NB4 (cell line): ENCODE measurements around the gene MATN1.

Source experiments
- DNase-seq: peaks from one replicate; pipeline ENCODE4 v3.0.0; 2010; ENCODE audit warnings: low read depth
- H3K4me3 ChIP-seq: one replicate; pipeline ENCODE4 v1.5.1; 2011; ENCODE audit warnings: mild to moderate bottlenecking, low read depth, low read length, moderate library complexity
- MYC ChIP-seq: IDR thresholded peaks from 2 replicates; pipeline ENCODE4 v1.6.1; 2011; ENCODE audit warnings: low read depth, low read length
- POLR2A ChIP-seq: IDR thresholded peaks from 2 replicates; pipeline ENCODE4 v1.6.1; 2011; ENCODE audit warnings: mild to moderate bottlenecking; ENCODE audit not compliant: insufficient read length; ENCODE audit errors: extremely low read depth
- TF ChIP-seq, protein P1 (sequence below): IDR thresholded peaks from 2 replicates; pipeline ENCODE4 v1.6.1; 2011; ENCODE audit warnings: low read depth, low read length
- TF ChIP-seq, protein P2 (sequence below): IDR thresholded peaks from one replicate; pipeline ENCODE4 v1.5.1; 2012; ENCODE audit warnings: low read depth, low read length

Gene MATN1

DNA sequence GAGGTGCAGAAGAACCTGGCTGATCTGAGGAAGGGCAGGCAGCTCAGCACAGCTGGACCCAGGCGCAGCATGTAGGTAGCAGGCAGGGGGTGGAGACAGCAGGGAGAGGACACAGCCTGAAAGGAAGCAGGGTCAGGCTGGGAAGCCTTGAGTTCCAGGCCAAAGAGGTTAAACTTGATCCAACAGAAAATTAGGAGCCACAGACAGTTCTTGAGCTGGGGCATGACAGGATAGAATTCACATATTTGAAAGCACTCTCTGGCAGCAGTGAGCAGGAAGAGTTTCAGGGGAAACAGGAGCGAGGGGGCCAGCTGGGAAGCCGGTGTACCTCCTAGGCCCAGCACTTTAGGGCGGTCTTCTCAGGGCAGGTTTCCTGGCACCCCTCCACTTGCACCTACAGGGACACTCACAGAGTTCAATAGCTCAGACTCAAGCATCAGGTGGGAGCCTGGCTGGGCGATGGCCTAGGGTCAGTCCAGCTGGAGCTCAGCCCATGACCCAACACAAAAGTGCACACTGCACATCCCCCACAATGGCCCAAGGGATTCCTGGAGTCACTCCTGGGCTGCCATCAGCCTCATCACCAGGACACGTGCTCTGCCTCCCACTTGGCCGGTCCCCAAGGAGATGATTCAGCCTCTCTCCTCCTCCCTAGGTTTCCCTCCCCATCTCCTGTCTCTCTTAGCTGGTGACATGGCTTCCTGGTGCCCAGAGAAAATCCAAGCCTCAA, 22.7 kb downstream of the MATN1 start:
- peak; percentile 57 for DNase-seq
- TF ChIP-seq MYC (no peak), POLR2A (no peak)
- TF ChIP-seq, protein P1, sequence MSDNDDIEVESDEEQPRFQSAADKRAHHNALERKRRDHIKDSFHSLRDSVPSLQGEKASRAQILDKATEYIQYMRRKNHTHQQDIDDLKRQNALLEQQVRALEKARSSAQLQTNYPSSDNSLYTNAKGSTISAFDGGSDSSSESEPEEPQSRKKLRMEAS, result peak; percentile 36; the same call in 1 of the 2 replicates
- no peak overlapping the region for H3K4me3 ChIP-seq

DNA sequence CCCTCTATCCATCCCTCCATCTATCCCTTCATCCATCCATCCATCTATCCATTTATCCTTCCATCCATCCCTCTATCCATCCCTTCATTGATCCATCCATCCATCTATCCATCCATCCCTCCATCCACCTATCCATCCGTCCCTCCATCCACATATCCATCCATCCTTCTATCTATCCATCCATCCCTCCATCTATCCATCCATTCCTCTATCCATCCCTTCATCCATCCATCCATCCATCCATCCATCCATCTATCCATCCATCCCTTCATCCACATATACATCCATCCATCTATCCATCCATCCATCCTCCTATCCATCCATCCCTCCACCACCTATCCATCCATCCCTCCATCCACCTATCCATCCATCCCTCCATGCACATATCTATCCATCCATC, 23.6 kb downstream of the MATN1 start:
- DNase-seq, result no peak
- no peak overlapping the region for H3K4me3 ChIP-seq
- TF ChIP-seq, protein P1, result no peak
- TF ChIP-seq MYC (no peak), POLR2A (no peak)
- TF ChIP-seq, protein P2, sequence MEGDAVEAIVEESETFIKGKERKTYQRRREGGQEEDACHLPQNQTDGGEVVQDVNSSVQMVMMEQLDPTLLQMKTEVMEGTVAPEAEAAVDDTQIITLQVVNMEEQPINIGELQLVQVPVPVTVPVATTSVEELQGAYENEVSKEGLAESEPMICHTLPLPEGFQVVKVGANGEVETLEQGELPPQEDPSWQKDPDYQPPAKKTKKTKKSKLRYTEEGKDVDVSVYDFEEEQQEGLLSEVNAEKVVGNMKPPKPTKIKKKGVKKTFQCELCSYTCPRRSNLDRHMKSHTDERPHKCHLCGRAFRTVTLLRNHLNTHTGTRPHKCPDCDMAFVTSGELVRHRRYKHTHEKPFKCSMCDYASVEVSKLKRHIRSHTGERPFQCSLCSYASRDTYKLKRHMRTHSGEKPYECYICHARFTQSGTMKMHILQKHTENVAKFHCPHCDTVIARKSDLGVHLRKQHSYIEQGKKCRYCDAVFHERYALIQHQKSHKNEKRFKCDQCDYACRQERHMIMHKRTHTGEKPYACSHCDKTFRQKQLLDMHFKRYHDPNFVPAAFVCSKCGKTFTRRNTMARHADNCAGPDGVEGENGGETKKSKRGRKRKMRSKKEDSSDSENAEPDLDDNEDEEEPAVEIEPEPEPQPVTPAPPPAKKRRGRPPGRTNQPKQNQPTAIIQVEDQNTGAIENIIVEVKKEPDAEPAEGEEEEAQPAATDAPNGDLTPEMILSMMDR, result no peak

DNA sequence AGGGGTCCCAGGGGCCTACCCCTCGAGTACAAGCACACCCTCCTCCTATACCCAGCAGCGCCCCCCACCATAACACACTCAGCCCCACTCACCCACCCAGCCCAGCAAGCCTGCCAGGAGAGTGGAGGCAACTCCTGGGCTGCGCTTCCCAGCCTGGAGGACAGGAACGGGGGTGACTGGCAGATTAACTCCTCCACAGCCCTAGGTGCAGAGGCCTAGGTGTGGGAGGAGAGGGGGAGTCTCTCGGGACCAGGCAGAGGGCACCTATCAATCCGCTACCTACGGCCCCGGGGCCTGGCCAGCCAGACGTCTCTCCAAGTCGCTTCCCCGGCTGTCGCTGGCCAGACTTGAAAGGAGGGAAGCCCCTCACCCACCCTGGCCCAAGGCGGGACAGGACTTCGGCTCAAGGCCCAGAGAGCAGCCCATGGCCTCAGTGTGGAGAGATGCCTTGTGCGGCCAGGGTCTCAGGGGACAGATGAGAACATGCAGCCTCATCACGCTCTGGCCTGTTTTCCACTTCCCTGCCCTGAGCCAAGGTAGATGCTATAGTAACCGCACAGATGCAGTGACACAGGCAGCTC, 24.9 kb downstream of the MATN1 start:
- no peak for TF ChIP-seq MYC
- TF ChIP-seq, protein P1, result no peak
- no peak for TF ChIP-seq POLR2A
- no peak overlapping the region for H3K4me3 ChIP-seq
- DNase-seq, result no peak

DNA sequence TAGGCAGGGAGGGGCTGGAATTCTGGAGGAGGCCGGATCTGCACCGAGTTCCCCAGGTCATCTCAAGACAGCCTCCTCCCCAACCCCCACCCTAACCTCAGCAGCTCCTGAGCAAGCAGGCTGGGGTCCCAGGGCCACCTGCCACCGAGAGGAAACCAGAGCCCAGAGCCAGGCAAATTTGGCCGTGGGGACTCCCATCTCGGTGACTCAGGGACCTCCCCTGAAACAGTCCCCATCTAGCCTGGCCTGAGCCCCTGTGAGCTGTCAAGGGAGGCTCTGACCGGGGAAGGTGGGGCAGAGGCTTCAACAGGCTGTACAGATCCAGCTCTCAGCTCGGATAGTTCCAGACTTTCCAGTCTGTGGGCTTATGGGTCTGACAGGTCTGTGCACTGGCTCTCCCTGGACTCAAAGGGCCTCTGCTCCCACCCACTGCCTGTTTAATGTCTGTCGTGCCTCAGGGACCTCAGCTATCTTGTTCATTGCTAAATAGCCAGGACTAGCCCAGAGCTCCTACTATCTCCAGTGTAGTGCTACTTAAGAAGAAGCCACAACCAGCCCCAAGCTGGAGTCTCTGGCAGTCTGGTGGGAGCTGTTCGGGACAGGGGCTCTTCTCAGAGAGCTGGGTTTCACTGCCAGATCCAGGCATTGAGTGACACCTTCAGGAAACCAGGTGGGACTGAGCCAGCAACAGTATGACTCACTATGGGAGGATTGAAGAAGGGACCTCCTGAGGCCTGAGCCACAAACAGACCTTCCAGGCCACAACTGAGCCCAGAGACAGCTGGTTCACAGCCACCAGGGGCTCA, 25.6 kb downstream of the MATN1 start:
- no peak for DNase-seq
- no peak overlapping the region for H3K4me3 ChIP-seq
- TF ChIP-seq, protein P1, result no peak
- TF ChIP-seq, protein P2, result no peak
- TF ChIP-seq MYC (no peak), POLR2A (no peak)

DNA sequence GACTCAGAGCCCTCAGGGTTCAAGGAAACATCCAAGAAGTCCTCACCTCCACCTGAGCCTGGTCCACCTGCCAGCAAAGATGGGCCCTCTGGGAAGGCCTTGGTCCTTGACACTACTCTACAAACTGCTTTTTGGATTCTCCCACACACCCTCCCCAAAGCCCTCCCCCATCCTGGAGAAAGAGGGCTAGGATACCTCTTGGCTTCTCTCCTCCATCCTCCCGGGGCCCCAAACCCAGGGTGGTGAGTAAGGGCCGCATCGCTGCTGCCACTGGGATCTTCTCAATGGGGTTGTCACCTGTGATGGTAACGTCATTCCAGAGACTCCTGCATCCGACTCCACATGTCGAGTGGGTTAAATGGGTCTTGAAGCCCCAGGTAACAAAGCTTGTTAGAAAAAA, 26.6 kb downstream of the MATN1 start:
- DNase-seq, result no peak
- TF ChIP-seq, protein P2, result no peak
- no peak for TF ChIP-seq POLR2A
- no peak for TF ChIP-seq MYC
- TF ChIP-seq, protein P1, result no peak
- H3K4me3 ChIP-seq, result no peak overlapping the region

DNA sequence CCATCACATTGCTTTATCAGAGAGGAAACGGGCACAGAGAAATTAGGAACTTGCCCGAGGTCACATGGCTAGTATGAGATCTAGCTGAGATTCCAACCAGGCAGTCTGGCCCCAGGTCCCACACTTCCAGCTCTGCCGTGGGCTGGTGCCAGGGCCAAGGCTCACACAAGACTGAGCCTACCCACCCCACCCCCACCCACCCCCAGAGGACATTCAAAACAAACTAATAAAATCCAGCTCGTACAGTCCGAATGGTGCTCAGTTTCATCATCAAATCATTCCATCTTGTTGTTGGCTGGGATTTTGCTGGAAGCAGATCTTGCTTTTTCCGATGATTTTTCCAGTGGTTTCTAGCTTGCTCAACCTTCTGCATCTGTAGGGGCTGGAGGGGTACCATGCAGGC, 27.9 kb downstream of the MATN1 start:
- no peak overlapping the region for H3K4me3 ChIP-seq
- no peak for DNase-seq
- TF ChIP-seq POLR2A, result no peak
- no peak for TF ChIP-seq MYC
- TF ChIP-seq, protein P1, result no peak
- TF ChIP-seq, protein P2, result no peak
